ENCODE measurements around the gene NKPD1.

GRCh38 chr19:45173816-45174215 is 13.0 kb upstream of the NKPD1 start:
- TF ChIP-seq, protein P1, sequence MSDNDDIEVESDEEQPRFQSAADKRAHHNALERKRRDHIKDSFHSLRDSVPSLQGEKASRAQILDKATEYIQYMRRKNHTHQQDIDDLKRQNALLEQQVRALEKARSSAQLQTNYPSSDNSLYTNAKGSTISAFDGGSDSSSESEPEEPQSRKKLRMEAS (IDR thresholded peaks at IDR 0.05) = no peak
- TF ChIP-seq EP300 (IDR thresholded peaks at IDR 0.05; ENCODE audit: borderline replicate concordance) (no peak), NFIC (IDR thresholded peaks at IDR 0.05) (no peak), CEBPB (IDR thresholded peaks at IDR 0.05) (no peak), ZBTB7A (IDR thresholded peaks at IDR 0.05; ENCODE audit: low read depth) (no peak), EGR1 (IDR thresholded peaks at IDR 0.05) (no peak)
